AG09319 (cell line): Measurements from ENCODE around the gene MASP1.

ENCODE experiments used
- DNase-seq: peaks from one replicate; pipeline ENCODE4 v3.0.0-alpha.2; 2010; ENCODE audit warnings: low read depth; ENCODE audit errors: extremely low read depth
- TF ChIP-seq, protein P1 (sequence below): IDR thresholded peaks from 2 replicates; pipeline ENCODE4 v1.5.1; 2011; ENCODE audit warnings: low read depth, mild to moderate bottlenecking, inconsistent platforms, low read length, moderate library complexity

MASP1 gene

GRCh38 chr3:187257471-187257870 lies 34.1 kb downstream of the MASP1 start:
- TF ChIP-seq, protein P1, sequence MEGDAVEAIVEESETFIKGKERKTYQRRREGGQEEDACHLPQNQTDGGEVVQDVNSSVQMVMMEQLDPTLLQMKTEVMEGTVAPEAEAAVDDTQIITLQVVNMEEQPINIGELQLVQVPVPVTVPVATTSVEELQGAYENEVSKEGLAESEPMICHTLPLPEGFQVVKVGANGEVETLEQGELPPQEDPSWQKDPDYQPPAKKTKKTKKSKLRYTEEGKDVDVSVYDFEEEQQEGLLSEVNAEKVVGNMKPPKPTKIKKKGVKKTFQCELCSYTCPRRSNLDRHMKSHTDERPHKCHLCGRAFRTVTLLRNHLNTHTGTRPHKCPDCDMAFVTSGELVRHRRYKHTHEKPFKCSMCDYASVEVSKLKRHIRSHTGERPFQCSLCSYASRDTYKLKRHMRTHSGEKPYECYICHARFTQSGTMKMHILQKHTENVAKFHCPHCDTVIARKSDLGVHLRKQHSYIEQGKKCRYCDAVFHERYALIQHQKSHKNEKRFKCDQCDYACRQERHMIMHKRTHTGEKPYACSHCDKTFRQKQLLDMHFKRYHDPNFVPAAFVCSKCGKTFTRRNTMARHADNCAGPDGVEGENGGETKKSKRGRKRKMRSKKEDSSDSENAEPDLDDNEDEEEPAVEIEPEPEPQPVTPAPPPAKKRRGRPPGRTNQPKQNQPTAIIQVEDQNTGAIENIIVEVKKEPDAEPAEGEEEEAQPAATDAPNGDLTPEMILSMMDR = no peak

GRCh38 chr3:187256051-187256616 lies 35.4 kb downstream of the MASP1 start:
- TF ChIP-seq, protein P1 = no peak
- no peak for DNase-seq

More at GRCh38 chr3:187257471-187257870, 34.1 kb downstream of the MASP1 start:
- DNase-seq = no peak

GRCh38 chr3:187255314-187255713 lies 36.2 kb downstream of the MASP1 start:
- TF ChIP-seq, protein P1 = no peak

DNA sequence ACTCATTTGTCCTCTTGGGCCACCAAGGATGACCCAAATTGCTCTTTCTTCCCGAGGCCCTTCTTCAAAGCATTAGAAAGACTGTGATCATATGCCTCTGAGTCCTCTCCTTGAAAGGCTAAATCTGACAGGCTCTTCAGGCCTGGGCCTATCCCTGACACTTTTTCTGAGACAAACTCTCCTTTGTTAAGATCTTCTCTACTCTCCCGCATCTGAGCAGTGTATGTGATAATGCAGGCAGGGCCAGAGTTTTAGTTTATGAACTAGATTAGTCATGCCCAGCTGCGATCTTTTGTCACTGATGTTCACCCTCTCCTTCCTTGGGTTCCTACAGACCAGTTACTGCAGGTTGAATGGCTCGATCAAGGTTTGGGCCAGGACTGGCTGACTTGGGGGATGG lies 39.2 kb downstream of the MASP1 start:
- TF ChIP-seq, protein P1 = no peak

More at GRCh38 chr3:187255314-187255713, 36.2 kb downstream of the MASP1 start:
- DNase-seq = no peak

DNA sequence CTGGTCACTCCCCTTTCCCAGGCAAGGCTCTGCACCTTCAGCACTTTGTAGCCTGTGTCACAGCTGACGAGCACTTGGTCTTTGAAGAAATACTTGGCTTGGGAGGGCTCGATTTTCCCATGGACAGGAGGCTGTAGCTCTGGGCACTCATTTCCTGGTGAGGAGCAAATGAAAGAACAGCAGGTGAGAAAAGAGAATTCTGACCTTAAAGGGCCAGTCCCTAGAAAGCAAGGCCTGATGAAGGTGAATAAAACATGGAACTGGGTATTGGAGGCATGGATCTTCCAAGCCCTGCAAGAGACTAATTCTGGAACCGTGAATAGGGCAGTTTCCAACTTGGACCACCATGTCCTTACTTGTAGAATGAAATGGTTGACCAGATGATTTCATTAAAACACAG lies 39.9 kb downstream of the MASP1 start:
- TF ChIP-seq, protein P1 = no peak
- no peak for DNase-seq

More for the DNA sequence above, 39.2 kb downstream of the MASP1 start:
- no peak for DNase-seq

DNA sequence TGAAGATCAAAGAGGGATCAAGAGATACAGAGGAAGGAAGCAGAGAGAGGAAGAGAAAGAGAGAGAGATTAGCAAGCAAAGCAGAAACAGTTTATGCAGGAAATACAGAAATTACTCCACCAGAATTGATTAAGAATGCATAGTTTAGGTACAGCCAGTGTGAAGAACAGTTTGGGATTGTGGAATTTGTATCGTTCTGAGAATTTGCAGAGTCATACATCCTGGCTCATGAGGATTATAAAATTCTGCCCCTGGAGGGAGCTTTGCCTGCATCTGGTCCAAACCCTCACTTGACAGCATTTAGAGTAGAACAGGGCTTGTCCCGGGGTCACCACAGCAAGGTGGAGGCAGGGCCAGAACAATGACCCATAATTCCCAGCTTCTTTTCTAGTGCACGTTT lies 44.1 kb downstream of the MASP1 start:
- DNase-seq = no peak
- TF ChIP-seq, protein P1 = no peak

DNA sequence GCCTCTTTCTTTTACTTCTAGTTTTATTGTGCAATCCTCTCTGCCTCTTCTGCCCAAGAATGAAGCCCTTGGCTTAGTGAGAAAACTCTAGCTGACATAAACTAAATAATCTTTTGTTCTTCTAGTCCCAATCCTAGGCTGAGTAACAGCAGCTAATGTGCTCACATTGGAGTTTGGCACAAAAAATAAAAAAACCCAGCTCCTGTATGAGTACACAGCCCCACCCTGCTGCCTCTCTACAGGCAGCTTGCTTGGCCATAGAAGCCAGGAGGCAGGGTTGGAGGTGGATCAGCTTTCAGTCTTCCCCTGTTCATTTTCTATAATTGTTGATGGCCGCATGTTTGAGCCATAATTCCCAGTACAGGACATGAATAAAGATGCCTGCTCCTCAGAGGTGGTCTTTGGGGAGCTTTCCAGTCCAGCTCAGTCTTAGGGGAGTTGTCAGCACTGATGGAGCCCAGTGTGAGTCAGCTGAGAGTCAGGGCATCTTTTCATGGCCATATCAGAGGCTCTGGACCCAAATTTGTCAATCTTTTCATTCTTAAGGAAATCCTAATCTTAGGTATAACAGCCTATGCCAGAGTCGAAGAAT lies 47.5 kb downstream of the MASP1 start:
- TF ChIP-seq, protein P1 = no peak
- peak; percentile 41 for DNase-seq
